ENCODE data around the gene DCP2.

Gene DCP2

GRCh38 chr5:113040672-113041260 is 64.2 kb downstream of the DCP2 start:
- H3F3A ChIP-seq (ENCODE audit: insufficient read depth): no peaks in the 10 kb centered on the region
- H3K36me3 ChIP-seq (ENCODE audit: low read length): no peaks in the 10 kb centered on the region
- no peak for TF ChIP-seq CTCF (IDR thresholded peaks at IDR 0.05; ENCODE audit: insufficient read depth, low read length, poor library complexity, severe bottlenecking)
- no peak overlapping the region for H3K4me3 ChIP-seq (ENCODE audit: insufficient read depth, low read length, poor library complexity, severe bottlenecking)
- no peak overlapping the region for H2AFZ ChIP-seq (ENCODE audit: low read depth, low read length, severe bottlenecking)
- H3K9me3 ChIP-seq (ENCODE audit: insufficient read depth, low read length): no peaks in the 10 kb centered on the region
- no peak overlapping the region for H3K4me2 ChIP-seq (ENCODE audit: low read depth, low read length, poor library complexity, severe bottlenecking)
- no peaks in the 10 kb centered on the region for H3K27me3 ChIP-seq (ENCODE audit: low read length)
- no peak overlapping the region for H3K27ac ChIP-seq (ENCODE audit: low read depth, low read length)
- no peaks in the 10 kb centered on the region for H3K9me2 ChIP-seq (replicated peaks; ENCODE audit: insufficient read depth, low read length)
- H3K9ac ChIP-seq (ENCODE audit: low read length): no peak overlapping the region
- H3K79me2 ChIP-seq (ENCODE audit: insufficient read depth, low read length): no peaks in the 10 kb centered on the region
- no peaks in the 10 kb centered on the region for H4K20me1 ChIP-seq (ENCODE audit: low read depth, low read length)

GRCh38 chr5:113042491-113043243 is 66.1 kb downstream of the DCP2 start:
- Histone ChIP-seq H4K20me1 (ENCODE audit: low read depth, low read length) (no peaks in the 10 kb centered on the region), H3K27me3 (ENCODE audit: low read length) (no peaks in the 10 kb centered on the region), H3K27ac (ENCODE audit: low read depth, low read length) (no peak overlapping the region), H3K9me2 (replicated peaks; ENCODE audit: insufficient read depth, low read length) (no peaks in the 10 kb centered on the region), H3K4me3 (ENCODE audit: insufficient read depth, low read length, poor library complexity, severe bottlenecking) (no peak overlapping the region), H3K79me2 (ENCODE audit: insufficient read depth, low read length) (no peaks in the 10 kb centered on the region), H3K9ac (ENCODE audit: low read length) (no peak overlapping the region), H3F3A (ENCODE audit: insufficient read depth) (no peaks in the 10 kb centered on the region), H2AFZ (ENCODE audit: low read depth, low read length, severe bottlenecking) (no peak overlapping the region), H3K9me3 (ENCODE audit: insufficient read depth, low read length) (no peaks in the 10 kb centered on the region), H3K4me2 (ENCODE audit: low read depth, low read length, poor library complexity, severe bottlenecking) (no peak overlapping the region), H3K36me3 (ENCODE audit: low read length) (no peaks in the 10 kb centered on the region)
- TF ChIP-seq EZH2phosphoT487 (conservative IDR thresholded peaks at IDR 0.05; ENCODE audit: low read length) (no peak), CTCF (IDR thresholded peaks at IDR 0.05; ENCODE audit: insufficient read depth, low read length, poor library complexity, severe bottlenecking) (no peak)

GRCh38 chr5:113043491-113043931 is 66.9 kb downstream of the DCP2 start:
- H3K9me2 ChIP-seq (replicated peaks; ENCODE audit: insufficient read depth, low read length): no peaks in the 10 kb centered on the region
- H3K79me2 ChIP-seq (ENCODE audit: insufficient read depth, low read length): no peaks in the 10 kb centered on the region
- H3K27ac ChIP-seq (ENCODE audit: low read depth, low read length): no peak overlapping the region
- H3K27me3 ChIP-seq (ENCODE audit: low read length): no peaks in the 10 kb centered on the region
- no peaks in the 10 kb centered on the region for H4K20me1 ChIP-seq (ENCODE audit: low read depth, low read length)
- H3K9me3 ChIP-seq (ENCODE audit: insufficient read depth, low read length): no peaks in the 10 kb centered on the region
- no peak overlapping the region for H3K4me2 ChIP-seq (ENCODE audit: low read depth, low read length, poor library complexity, severe bottlenecking)
- H3F3A ChIP-seq (ENCODE audit: insufficient read depth): 0 out of 2 replicates have a peak, but pooled peaks cover 5% of the 10 kb centered on the region
- H3K36me3 ChIP-seq (ENCODE audit: low read length): no peaks in the 10 kb centered on the region
- H2AFZ ChIP-seq (ENCODE audit: low read depth, low read length, severe bottlenecking): no peak overlapping the region
- no peak overlapping the region for H3K9ac ChIP-seq (ENCODE audit: low read length)
- no peak overlapping the region for H3K4me3 ChIP-seq (ENCODE audit: insufficient read depth, low read length, poor library complexity, severe bottlenecking)
- no peak for TF ChIP-seq EZH2phosphoT487 (conservative IDR thresholded peaks at IDR 0.05; ENCODE audit: low read length)
- no peak for TF ChIP-seq CTCF (IDR thresholded peaks at IDR 0.05; ENCODE audit: insufficient read depth, low read length, poor library complexity, severe bottlenecking)

All from SU-DHL-6 (cell line).